Hypothalamus (tissue), 51 donors: Measurements from ENCODE around the gene F11R.
"Not testable (repeated sequence)": the region's sequence is repeated elsewhere in the genome, so short reads cannot be mapped to it uniquely, and the experiment has no call there.

Experiments
- DNase-seq, 51 donors: peaks; one replicate each; lab custom pipeline; 2025; lab: John Stamatoyannopoulos, UW

The F11R gene

GRCh38 chr1:161020509-161021164 lies at the start of gene F11R:
F11R (minus strand) TSS chr1:161021152; CDS start chr1:161021073, 79 bp downstream.
- DNase-seq: no peak

- peak in 37 of 51 donors; percentile 0 to 65 (median 23) for DNase-seq
Measured at GRCh38 chr1:161069731-161070270, 48.8 kb upstream of the F11R start, which contains the start of gene ARHGAP30. ARHGAP30 (minus strand) TSS chr1:161069891; CDS start chr1:161069624, 267 bp downstream.

GRCh38 chr1:161069241-161069640 lies 48.3 kb upstream of the F11R start:
- DNase-seq: no peak

GRCh38 chr1:161068306-161069234 lies 47.6 kb upstream of the F11R start:
- peak in 27 of 51 donors; percentile 1 to 41 (median 19) for DNase-seq

- DNase-seq: no peak
Measured at GRCh38 chr1:161066694-161067093, 45.7 kb upstream of the F11R start.

- DNase-seq: not testable (repeated sequence)
Measured at GRCh38 chr1:161065681-161066080, 44.7 kb upstream of the F11R start.

- DNase-seq: not testable (repeated sequence)
Measured at GRCh38 chr1:161063936-161064335, 43.0 kb upstream of the F11R start.

GRCh38 chr1:161061419-161061818 lies 40.5 kb upstream of the F11R start:
- no peak for DNase-seq

GRCh38 chr1:161059293-161059692 lies 38.3 kb upstream of the F11R start:
- no peak for DNase-seq

- no peak for DNase-seq
Measured at GRCh38 chr1:161054805-161055204, 33.9 kb upstream of the F11R start.

- DNase-seq: no peak
Measured at GRCh38 chr1:161054232-161054631, 33.3 kb upstream of the F11R start.

GRCh38 chr1:161052899-161053298 lies 31.9 kb upstream of the F11R start:
- no peak for DNase-seq

GRCh38 chr1:161051219-161051618 lies 30.3 kb upstream of the F11R start:
- no peak for DNase-seq

GRCh38 chr1:161048949-161049722 lies 28.2 kb upstream of the F11R start:
- DNase-seq: no peak

- DNase-seq: no peak
Measured at GRCh38 chr1:161047436-161048420, 26.8 kb upstream of the F11R start.

GRCh38 chr1:161046605-161047228 lies 25.8 kb upstream of the F11R start:
- DNase-seq: no peak

- peak; percentile 54 to 98 (median 86) for DNase-seq
Measured at GRCh38 chr1:161045736-161046604, 25.0 kb upstream of the F11R start, which contains the start of gene USF1. USF1 (minus strand) TSS chr1:161045977; CDS start chr1:161043275, 2,702 bp downstream.
